Renal pelvis (tissue), 4 donors: Measurements from ENCODE around the gene RNF121. TPM values are rescaled to one million over a fixed set of nuclear protein-coding genes. Genes with fewer than 3 reads are reported as not detected.

ENCODE experiments used
- DNase-seq: peaks from one replicate; pipeline ENCODE4 v3.0.0-alpha.2; 2013
- polyA plus RNA-seq, 3 donors: library from polyadenylated mRNA; unstranded; fragments of 120-200 nt; gene quantifications; one replicate each; pipeline ENCODE4 v1.2.1, GENCODE V29; 2013; ENCODE audit not compliant: insufficient read length in 3 of 3

Gene RNF121
- polyA plus RNA-seq, 3 donors: 40.2 to 47.9 (median 41.8) TPM

GRCh38 chr11:72024069-72024754, 95.4 kb downstream of the RNF121 start:
- DNase-seq: no peak

GRCh38 chr11:72026090-72026489, 97.2 kb downstream of the RNF121 start:
- no peak for DNase-seq

- DNase-seq: no peak
Measured at GRCh38 chr11:72030472-72031045, 101.7 kb downstream of the RNF121 start.

DNA sequence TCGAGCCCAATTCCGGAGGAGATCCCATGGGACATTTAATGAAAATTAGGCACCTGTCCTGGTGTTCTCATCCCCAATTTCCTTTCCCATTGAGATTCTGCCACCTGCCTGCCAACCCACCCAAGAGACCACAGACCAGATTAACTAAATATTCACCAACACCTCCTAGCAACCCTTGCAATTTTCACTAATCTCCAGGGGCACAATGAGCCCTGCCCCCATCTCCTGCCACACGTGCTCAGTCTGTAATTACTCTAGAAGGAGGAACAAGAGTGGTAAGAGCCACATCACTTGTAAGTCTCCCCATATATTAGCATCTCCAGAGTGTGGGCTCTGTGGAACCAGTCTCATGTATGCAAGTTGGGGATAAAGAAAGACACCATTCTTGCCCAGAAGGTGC, 107.8 kb downstream of the RNF121 start:
- no peak for DNase-seq

DNA sequence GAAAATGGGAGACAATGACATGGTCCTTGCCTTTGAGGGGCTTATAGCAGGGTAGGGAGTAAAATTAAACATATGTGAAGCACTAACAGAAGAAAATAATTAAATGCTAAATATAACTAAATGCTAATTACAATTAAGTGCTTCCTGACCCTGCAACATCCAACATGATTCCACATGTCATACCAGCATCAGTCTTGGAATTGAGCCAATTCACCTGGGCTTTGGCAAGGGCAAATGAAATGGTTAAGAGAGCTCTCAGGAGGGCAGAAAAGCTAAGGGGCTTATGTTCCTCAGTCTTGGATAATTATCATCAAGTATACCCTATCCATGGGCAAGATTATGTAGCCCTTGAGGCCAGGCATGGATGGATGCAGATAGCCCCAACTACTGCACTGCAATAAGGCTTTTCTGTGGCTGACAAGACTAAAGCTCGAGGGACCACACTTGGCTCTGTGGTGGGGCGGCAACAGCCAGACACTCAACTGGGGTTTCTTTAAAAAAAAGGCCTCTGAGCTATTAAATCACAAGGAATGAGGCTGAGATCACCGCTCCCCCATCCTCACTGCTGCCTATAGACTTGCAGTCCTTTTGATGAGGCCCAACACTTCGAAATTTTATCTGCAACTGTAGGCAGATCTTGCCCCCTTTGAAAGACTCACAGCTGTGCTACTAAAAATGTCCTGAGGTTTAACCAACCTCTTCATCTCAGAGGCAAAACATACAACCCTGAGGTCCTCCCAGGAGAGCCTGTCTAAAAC, 108.9 kb downstream of the RNF121 start:
- DNase-seq: no peak

DNA sequence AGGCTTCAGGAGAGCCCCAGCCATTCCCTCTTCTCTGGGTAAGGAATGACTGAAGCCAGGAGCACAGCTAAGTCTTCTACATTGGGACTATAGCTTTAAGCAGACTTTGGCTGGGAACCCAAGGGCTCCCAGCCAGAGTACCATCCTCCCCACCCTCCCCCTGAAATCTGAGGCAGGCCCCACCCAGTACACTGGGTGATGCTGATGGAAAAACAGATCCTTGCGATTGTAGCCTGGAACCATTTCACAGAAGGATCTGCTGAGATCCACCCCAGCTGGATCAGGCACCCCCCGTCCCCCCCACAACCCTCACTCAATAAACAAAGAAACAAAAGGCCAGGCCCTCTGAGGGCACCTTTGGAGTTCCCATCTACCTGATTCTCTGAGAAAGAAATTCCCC, 109.6 kb downstream of the RNF121 start:
- DNase-seq: no peak

DNA sequence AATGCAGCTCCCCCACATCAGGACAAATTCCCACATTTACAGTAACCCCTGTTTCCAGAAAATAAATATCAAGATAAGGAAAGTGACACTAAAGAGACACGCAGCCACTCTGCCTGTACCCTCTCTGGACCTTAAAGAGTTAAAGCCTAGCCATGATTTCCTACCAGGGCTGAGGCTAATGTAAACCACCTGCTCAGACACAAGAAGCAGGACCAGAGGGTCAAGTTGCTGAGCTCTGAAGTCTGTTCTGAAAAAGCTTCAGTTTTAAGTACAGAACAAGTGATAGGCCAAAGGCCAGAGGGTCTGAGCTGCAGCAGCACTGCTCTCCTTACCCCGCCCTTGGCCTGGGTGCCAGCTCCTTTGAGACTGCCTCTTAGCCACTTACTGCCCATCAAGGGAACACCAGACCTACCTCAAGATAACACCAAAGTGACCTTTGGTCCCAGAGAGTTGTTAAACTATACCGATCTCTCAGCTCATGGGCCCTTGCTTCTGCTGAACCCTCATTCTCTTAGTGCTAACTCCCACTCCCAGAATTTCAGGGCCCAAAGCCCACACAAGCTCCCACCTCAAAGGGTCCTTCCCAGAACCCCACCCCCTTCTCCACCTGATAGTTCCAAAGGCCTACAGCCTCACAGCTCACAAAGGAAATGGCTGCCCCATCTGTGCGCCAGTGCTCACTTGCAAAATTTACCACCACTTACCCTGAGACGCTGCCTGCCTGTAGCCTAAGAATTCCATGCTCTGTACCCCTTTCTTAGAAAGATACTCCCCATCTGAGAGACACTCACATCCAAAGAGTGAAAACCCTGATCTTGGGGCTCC, 110.4 kb downstream of the RNF121 start:
- no peak for DNase-seq

DNA sequence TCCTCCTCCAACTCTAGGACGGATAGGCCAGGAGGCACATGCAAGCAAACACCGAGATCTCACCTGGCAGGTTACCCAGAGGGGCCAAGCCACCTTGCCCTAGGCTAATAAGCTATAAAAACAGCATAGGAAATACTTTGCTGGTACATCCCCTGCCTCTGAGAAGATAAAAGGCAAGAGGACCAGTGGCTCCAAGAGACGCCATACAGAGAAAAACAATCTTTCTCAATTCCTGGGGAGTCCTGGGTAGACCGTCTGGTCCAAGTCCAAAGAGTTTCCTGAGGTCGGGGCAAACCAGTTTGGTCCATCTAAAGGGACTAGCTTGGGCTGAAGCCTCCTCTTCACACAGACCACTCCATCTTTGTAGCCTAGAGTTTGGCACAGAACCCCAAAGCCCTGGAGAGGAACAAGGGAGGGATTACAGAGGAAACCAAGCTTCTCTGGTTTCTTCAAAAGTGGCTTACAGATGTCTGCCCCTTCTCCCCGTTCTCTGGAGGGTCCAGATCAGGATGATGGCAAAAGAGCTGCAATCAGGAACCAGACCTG, 111.1 kb downstream of the RNF121 start:
- no peak for DNase-seq

DNA sequence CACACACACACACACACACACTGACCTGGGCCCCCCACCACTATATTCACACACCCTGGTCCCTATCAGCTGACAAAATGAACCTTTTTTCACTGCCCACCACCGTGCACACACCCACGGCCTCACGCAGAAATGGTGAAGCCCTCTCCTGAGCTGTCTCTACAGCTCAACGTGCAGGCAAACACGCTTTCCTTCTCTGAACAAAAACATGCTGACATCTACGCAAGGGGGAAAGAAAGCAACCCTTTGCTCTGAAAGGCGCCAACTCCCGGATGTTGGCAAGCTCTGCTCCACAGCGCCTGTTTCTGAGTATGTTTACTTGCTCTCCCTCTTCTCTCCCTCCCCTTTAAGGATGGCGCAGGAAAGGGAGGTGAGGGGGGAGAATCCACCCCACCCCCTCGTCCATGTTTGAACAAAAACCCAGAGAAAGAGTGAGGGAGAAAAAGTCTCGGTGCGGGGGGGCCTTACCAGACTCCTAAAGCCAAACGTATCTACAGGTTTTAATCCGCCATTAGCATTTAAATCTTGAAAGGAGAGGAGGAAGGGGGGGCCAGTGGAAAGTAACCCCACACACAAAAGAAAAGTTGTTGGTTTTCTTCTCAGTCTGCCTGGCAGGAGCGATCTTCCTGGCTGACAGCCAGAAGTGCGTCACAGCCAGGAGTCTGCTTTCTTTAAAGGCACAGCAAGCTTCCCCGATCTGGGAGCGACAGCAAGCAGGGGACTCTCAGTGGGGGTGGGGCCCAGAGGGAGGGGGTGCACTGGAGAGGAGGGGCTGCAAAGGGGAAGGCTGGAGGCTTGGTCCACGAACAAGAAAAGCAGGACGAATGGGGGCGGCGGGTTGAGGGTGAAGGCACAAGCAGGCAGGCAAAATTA, 111.9 kb downstream of the RNF121 start:
- DNase-seq: peak; percentile 96

- DNase-seq: peak; percentile 77
Measured at GRCh38 chr11:72041364-72042063, 112.7 kb downstream of the RNF121 start.

- no peak for DNase-seq
Measured at GRCh38 chr11:72042064-72042745, 113.4 kb downstream of the RNF121 start.

DNA sequence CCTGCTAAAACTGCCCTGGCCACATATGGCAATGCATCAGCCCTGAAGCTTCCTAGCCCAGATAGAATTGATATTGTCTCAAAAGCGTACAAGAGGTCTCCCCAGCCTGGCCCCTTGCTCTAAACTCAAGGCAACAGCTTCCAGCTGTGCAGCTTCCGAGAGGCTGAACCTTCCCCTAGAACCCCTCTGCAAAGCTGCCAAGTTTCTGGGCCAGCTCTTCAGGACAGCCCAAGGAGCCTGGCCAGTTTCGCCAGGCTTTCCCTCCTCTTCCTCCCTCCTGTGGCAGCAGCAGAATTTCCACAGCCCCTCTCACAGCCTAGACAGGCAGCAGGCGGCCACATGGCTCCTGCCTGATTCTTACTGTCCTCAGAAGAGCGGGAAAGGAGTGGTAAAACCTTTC, 117.0 kb downstream of the RNF121 start:
- DNase-seq: no peak

Other genes starting within 250 kb of the RNF121 start
- gene DEFB108B, start 95.8 kb upstream of the RNF121 start, polyA plus RNA-seq: not detected
- gene DEFB131B, start 50.6 kb upstream of the RNF121 start, polyA plus RNA-seq: 1 to 10 TPM in 2 of 3 donors, under 1 TPM in 1; 0.87 to 3.0 (median 2.0) TPM
- 10 to 100 TPM in 2 of 3 donors, 1 to 10 TPM in 1; 5.2 to 10.8 (median 10.8) TPM for gene XNDC1N, start 452 bp upstream of the RNF121 start, polyA plus RNA-seq
- gene IL18BP, start 69.9 kb downstream of the RNF121 start, polyA plus RNA-seq: 10 to 100 TPM in 2 of 3 donors, 1 to 10 TPM in 1; 8.1 to 16.5 (median 11.6) TPM
- 100 to 1,000 TPM; 289 to 335 (median 305) TPM for gene NUMA1, start 151.5 kb downstream of the RNF121 start, polyA plus RNA-seq
- gene LRRC51, start 151.8 kb downstream of the RNF121 start, polyA plus RNA-seq: 10 to 100 TPM; 22.3 to 37.0 (median 35.1) TPM
- gene LAMTOR1, start 174.3 kb downstream of the RNF121 start, polyA plus RNA-seq: 100 to 1,000 TPM; 123 to 133 (median 128) TPM
- not detected for gene TOMT, start 176.9 kb downstream of the RNF121 start, polyA plus RNA-seq
- gene ANAPC15, start 183.6 kb downstream of the RNF121 start, polyA plus RNA-seq: 10 to 100 TPM; 49.3 to 59.0 (median 50.4) TPM
- 1 to 10 TPM; 1.6 to 2.8 (median 2.2) TPM for gene FOLR3, start 206.7 kb downstream of the RNF121 start, polyA plus RNA-seq